Neural progenitor cell (in vitro differentiated cells): ENCODE results near the gene PNMA8C.

Source experiments
- CTCF ChIP-seq: fragments of 200-600 bp; sonication (generic); IDR thresholded peaks from 2 replicates; pipeline ENCODE4 v1.5.1; 2017; ENCODE audit warnings: antibody characterized with exemption, mild to moderate bottlenecking
- EZH2phosphoT487 ChIP-seq: fragments of 200-600 bp; sonication (generic); IDR thresholded peaks from 2 replicates; pipeline ENCODE4 v1.6.1; 2017; ENCODE audit warnings: antibody characterized with exemption

GRCh38 chr19:46381756-46382345 is 46.9 kb downstream of the PNMA8C start:
- no peak for TF ChIP-seq EZH2phosphoT487
- no peak for TF ChIP-seq CTCF
